Tibial artery (tissue), 4 donors: Measurements from ENCODE around the gene DYNC1H1.

Source experiments
- DNase-seq, 2 donors: peaks; one replicate each; pipeline ENCODE4 v3.0.0-alpha.2; 2019
- H3K27ac ChIP-seq, 2 donors: fragments of 200-600 bp; sonication (generic) in 1 of 2; 1 replicate in 1 of 2; 2 replicates in 1 of 2; pipeline ENCODE4 v1.5.1; 2018 to 2019; ENCODE audit warnings: mild to moderate bottlenecking in 1 of 2
- H3K27me3 ChIP-seq, 2 donors: fragments of 200-600 bp; sonication (generic) in 1 of 2; one replicate each; pipeline versions ENCODE4 v1.5.1 to v1.6.0; 2016 to 2019
- H3K36me3 ChIP-seq, 3 donors: fragments of 200-600 bp; sonication (generic) in 2 of 3; one replicate each; pipeline ENCODE4 v1.5.1; 2016 to 2019; ENCODE audit warnings: mild to moderate bottlenecking in 2 of 3
- H3K4me1 ChIP-seq, 4 donors: fragments of 200-600 bp; sonication (generic) in 2 of 4; 1 replicate in 3 of 4; 2 replicates in 1 of 4; pipeline ENCODE4 v1.5.1; 2016 to 2019
- H3K4me3 ChIP-seq, 2 donors: fragments of 200-600 bp; sonication (generic) in 1 of 2; 1 replicate in 1 of 2; 2 replicates in 1 of 2; pipeline ENCODE4 v1.5.1; 2018 to 2019; ENCODE audit warnings: mild to moderate bottlenecking in 2 of 2
- H3K9me3 ChIP-seq, 3 donors: fragments of 200-600 bp; sonication (generic) in 1 of 3; one replicate each; pipeline ENCODE4 v1.5.1; 2016 to 2019
- CTCF ChIP-seq, 2 experiments: fragments of 200-600 bp in 1 of 2; fragments of 450-650 bp in 1 of 2; IDR thresholded peaks; one replicate each; pipeline ENCODE4 v1.5.1; 2017 to 2019; ENCODE audit warnings: antibody characterized with exemption in 2 of 2, mild to moderate bottlenecking in 1 of 2, moderate library complexity in 1 of 2
- intact Hi-C: fragments of 100-400 bp; cut with DNase I; formaldehyde crosslinking; loops from one replicate; pipeline ENCODE4 v1.15.0; 2023; ENCODE audit warnings: low total_unique reads

Gene DYNC1H1

GRCh38 chr14:102027951-102028350, 63.6 kb downstream of the DYNC1H1 start:
- TF ChIP-seq CTCF (IDR thresholded peaks at IDR 0.05) = no peak
- no peak overlapping the region for H3K27ac ChIP-seq
- no peaks in the 10 kb centered on the region for H3K9me3 ChIP-seq
- no peaks in the 10 kb centered on the region for H3K4me1 ChIP-seq
- peaks cover 89 to 100% (median 98%) of the 10 kb centered on the region in 3 donors for H3K36me3 ChIP-seq
- H3K4me3 ChIP-seq = no peak overlapping the region
- no peaks in the 10 kb centered on the region for H3K27me3 ChIP-seq
- intact Hi-C loops = no loop called here
- DNase-seq = no peak

GRCh38 chr14:102028733-102029132, 64.4 kb downstream of the DYNC1H1 start:
- Histone ChIP-seq H3K9me3 (no peaks in the 10 kb centered on the region), H3K27ac (no peak overlapping the region), H3K36me3 (peaks cover 89 to 100% (median 98%) of the 10 kb centered on the region in 3 donors), H3K27me3 (no peaks in the 10 kb centered on the region), H3K4me3 (no peak overlapping the region), H3K4me1 (no peaks in the 10 kb centered on the region)
- intact Hi-C loops = no loop called here
- DNase-seq = no peak
- TF ChIP-seq CTCF (IDR thresholded peaks at IDR 0.05) = no peak

GRCh38 chr14:102029956-102030355, 65.6 kb downstream of the DYNC1H1 start:
- no peak for DNase-seq
- intact Hi-C loops = no loop called here
- H3K27me3 ChIP-seq = no peaks in the 10 kb centered on the region
- no peak overlapping the region for H3K4me3 ChIP-seq
- H3K9me3 ChIP-seq = no peaks in the 10 kb centered on the region
- H3K36me3 ChIP-seq = peaks cover 89 to 100% (median 99%) of the 10 kb centered on the region in 3 donors
- H3K4me1 ChIP-seq = no peaks in the 10 kb centered on the region
- no peak overlapping the region for H3K27ac ChIP-seq
- no peak for TF ChIP-seq CTCF (IDR thresholded peaks at IDR 0.05)

- Histone ChIP-seq H3K9me3 (no peaks in the 10 kb centered on the region), H3K36me3 (peaks cover 95 to 100% (median 98%) of the 10 kb centered on the region in 3 donors), H3K27ac (no peak overlapping the region), H3K27me3 (no peaks in the 10 kb centered on the region), H3K4me3 (no peak overlapping the region), H3K4me1 (no peaks in the 10 kb centered on the region)
- no peak for TF ChIP-seq CTCF (IDR thresholded peaks at IDR 0.05)
- no peak for DNase-seq
- intact Hi-C loops = no loop called here
Observed at GRCh38 chr14:102033241-102033640, 68.9 kb downstream of the DYNC1H1 start.

- no peaks in the 10 kb centered on the region for H3K9me3 ChIP-seq
- H3K4me1 ChIP-seq = no peaks in the 10 kb centered on the region
- TF ChIP-seq CTCF (IDR thresholded peaks at IDR 0.05) = no peak
- intact Hi-C loops = no loop called here
- no peaks in the 10 kb centered on the region for H3K27me3 ChIP-seq
- no peak overlapping the region for H3K27ac ChIP-seq
- DNase-seq = no peak
- peaks cover 95 to 100% (median 98%) of the 10 kb centered on the region in 3 donors for H3K36me3 ChIP-seq
- no peak overlapping the region for H3K4me3 ChIP-seq
Observed at GRCh38 chr14:102034301-102034700, 69.9 kb downstream of the DYNC1H1 start.

- Histone ChIP-seq H3K4me3 (no peak overlapping the region), H3K9me3 (no peaks in the 10 kb centered on the region), H3K36me3 (peaks cover 95 to 100% (median 98%) of the 10 kb centered on the region in 3 donors), H3K27ac (no peak overlapping the region), H3K4me1 (no peaks in the 10 kb centered on the region), H3K27me3 (no peaks in the 10 kb centered on the region)
- DNase-seq = no peak
- intact Hi-C loops = no loop called here
- no peak for TF ChIP-seq CTCF (IDR thresholded peaks at IDR 0.05)
Observed at GRCh38 chr14:102035914-102036313, 71.5 kb downstream of the DYNC1H1 start.
